ENCODE measurements around the gene TLCD2. TPM values are rescaled to one million over a fixed set of nuclear protein-coding genes. Genes with fewer than 3 reads are reported as not detected.

Gene TLCD2
- total and polyA plus RNA-seq, 2 of the 13 experiments (the other 11 are each of a cell fraction or from before 2014, with no cell fraction given): 0.90 to 1.1 TPM

GRCh38 chr17:1746975-1747543 lies 36.9 kb upstream of the TLCD2 start:
- 93% methylated on average over 17 of the region's 22 CpGs for WGBS (ENCODE audit: low lambda C conversion rate)
- Histone ChIP-seq H3K9me3 (ENCODE audit: low read length) (no peaks in the 10 kb centered on the region), H3K4me2 (ENCODE audit: low read depth, low read length) (no peak overlapping the region), H3K4me3 (replicated peaks in 1 of 3; ENCODE audit: insufficient read depth in 1 of 3, low read depth in 2 of 3, low read length in 3 of 3) (no peak overlapping the region), H3K36me3 (replicated peaks in 1 of 2; ENCODE audit: control insufficient read depth in 1 of 2, insufficient read depth in 2 of 2, low read length in 2 of 2) (peaks cover 13 to 26% of the 10 kb centered on the region in 2 experiments; a peak in 4 of 5 replicates), H3K9ac (ENCODE audit: insufficient read depth, low read depth, low read length) (no peak overlapping the region), H3K27ac (ENCODE audit: extremely low read length, insufficient read depth, low read length) (peak overlapping the region; percentile 11), H3K4me1 (ENCODE audit: insufficient read depth, low read length) (peaks cover 60% of the 10 kb centered on the region), H2AFZ (ENCODE audit: low read length) (no peak overlapping the region), H3K27me3 (ENCODE audit: control insufficient read depth in 1 of 2, insufficient read depth in 2 of 2, low read length in 2 of 2) (no peaks in the 10 kb centered on the region), H3K79me2 (ENCODE audit: insufficient read depth, low read length) (peaks cover 31% of the 10 kb centered on the region), H4K20me1 (ENCODE audit: insufficient read depth, low read length) (peaks cover 22% of the 10 kb centered on the region; the same call in 1 of the 2 replicates)
- ATAC-seq: no peak
- ChIA-PET POLR2A (interaction anchor here (1.3 to 16.4 kb wide), 6 partner anchors 7 to 26 kb away, joined by 3 to 299 read pairs (median 114); partner anchors contain the start of genes SERPINF1 and WDR81), CTCF (ENCODE audit: low intra/inter-chr PET ratio, low total read pairs) (no interaction called here)
- no TSS peak for BruUV-seq (replicated peaks)
- FAIRE-seq: no peak
- DNase-seq (ENCODE audit: low spot score): no peak
- in situ Hi-C loops (cut with HindIII; ENCODE audit: extremely low pct_ligation_motif_present, low pct_unique_long_range_greater_than_20kb): no loop called here
- intact Hi-C loops (cut with micrococcal nuclease; ENCODE audit: unreplicated experiment): no loop called here
- no peak for TF ChIP-seq EP300 (IDR thresholded peaks at IDR 0.05; ENCODE audit: low read depth in 2 of 2, low read length in 2 of 2)
- no peak for TF ChIP-seq EP300 (CRISPR knock-in tag; IDR thresholded peaks at IDR 0.05; ENCODE audit: borderline replicate concordance)
- no peak for TF ChIP-seq PREB (CRISPR knock-in tag; IDR thresholded peaks at IDR 0.05)
- TF ChIP-seq, protein P1, sequence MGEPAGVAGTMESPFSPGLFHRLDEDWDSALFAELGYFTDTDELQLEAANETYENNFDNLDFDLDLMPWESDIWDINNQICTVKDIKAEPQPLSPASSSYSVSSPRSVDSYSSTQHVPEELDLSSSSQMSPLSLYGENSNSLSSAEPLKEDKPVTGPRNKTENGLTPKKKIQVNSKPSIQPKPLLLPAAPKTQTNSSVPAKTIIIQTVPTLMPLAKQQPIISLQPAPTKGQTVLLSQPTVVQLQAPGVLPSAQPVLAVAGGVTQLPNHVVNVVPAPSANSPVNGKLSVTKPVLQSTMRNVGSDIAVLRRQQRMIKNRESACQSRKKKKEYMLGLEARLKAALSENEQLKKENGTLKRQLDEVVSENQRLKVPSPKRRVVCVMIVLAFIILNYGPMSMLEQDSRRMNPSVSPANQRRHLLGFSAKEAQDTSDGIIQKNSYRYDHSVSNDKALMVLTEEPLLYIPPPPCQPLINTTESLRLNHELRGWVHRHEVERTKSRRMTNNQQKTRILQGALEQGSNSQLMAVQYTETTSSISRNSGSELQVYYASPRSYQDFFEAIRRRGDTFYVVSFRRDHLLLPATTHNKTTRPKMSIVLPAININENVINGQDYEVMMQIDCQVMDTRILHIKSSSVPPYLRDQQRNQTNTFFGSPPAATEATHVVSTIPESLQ (CRISPR knock-in tag; conservative IDR thresholded peaks at IDR 0.05): no peak
- TF ChIP-seq ZNF567 (CRISPR knock-in tag; IDR thresholded peaks at IDR 0.05; ENCODE audit: borderline replicate concordance): no peak
- no peak for TF ChIP-seq ZUFSP (CRISPR knock-in tag; IDR thresholded peaks at IDR 0.05; ENCODE audit: borderline replicate concordance)
- TF ChIP-seq ZFP36 (IDR thresholded peaks at IDR 0.05; ENCODE audit: borderline replicate concordance, low read depth, low read length, partially characterized antibody): no peak
- TF ChIP-seq LCORL (IDR thresholded peaks at IDR 0.05): no peak
- TF ChIP-seq LCORL (CRISPR knock-in tag; IDR thresholded peaks at IDR 0.05): no peak
- no peak for TF ChIP-seq ZSCAN31 (CRISPR knock-in tag; IDR thresholded peaks at IDR 0.05; ENCODE audit: low read depth)
- no peak for TF ChIP-seq SNAPC2 (CRISPR knock-in tag; IDR thresholded peaks at IDR 0.05)
- TF ChIP-seq, protein P2, sequence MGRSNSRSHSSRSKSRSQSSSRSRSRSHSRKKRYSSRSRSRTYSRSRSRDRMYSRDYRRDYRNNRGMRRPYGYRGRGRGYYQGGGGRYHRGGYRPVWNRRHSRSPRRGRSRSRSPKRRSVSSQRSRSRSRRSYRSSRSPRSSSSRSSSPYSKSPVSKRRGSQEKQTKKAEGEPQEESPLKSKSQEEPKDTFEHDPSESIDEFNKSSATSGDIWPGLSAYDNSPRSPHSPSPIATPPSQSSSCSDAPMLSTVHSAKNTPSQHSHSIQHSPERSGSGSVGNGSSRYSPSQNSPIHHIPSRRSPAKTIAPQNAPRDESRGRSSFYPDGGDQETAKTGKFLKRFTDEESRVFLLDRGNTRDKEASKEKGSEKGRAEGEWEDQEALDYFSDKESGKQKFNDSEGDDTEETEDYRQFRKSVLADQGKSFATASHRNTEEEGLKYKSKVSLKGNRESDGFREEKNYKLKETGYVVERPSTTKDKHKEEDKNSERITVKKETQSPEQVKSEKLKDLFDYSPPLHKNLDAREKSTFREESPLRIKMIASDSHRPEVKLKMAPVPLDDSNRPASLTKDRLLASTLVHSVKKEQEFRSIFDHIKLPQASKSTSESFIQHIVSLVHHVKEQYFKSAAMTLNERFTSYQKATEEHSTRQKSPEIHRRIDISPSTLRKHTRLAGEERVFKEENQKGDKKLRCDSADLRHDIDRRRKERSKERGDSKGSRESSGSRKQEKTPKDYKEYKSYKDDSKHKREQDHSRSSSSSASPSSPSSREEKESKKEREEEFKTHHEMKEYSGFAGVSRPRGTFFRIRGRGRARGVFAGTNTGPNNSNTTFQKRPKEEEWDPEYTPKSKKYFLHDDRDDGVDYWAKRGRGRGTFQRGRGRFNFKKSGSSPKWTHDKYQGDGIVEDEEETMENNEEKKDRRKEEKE (IDR thresholded peaks at IDR 0.05): no peak
- no peak for TF ChIP-seq NBN (conservative IDR thresholded peaks at IDR 0.05)
- TF ChIP-seq LRRFIP1 (CRISPR knock-in tag; conservative IDR thresholded peaks at IDR 0.05): no peak

Measured in HepG2 (cell line).